Esophagus muscularis mucosa (tissue), 4 donors: ENCODE results near the gene FSHR.

Experiments used
- EP300 ChIP-seq: sonication (generic); formaldehyde crosslinking; IDR thresholded peaks from one replicate; pipeline ENCODE4 v1.6.1; 2017; ENCODE audit warnings: antibody characterized with exemption
- POLR2A ChIP-seq: fragments of 450-650 bp; IDR thresholded peaks from one replicate; pipeline ENCODE4 v1.6.1; 2017; ENCODE audit warnings: antibody characterized with exemption, moderate library complexity, mild to moderate bottlenecking, low read depth
- POLR2AphosphoS5 ChIP-seq, 2 donors: sonication (generic); formaldehyde crosslinking; IDR thresholded peaks; one replicate each; pipeline ENCODE4 v1.6.1; 2017; ENCODE audit warnings: antibody characterized with exemption in 2 of 2
- TF ChIP-seq, protein P1 (sequence below), 3 experiments: fragments of 200-600 bp in 2 of 3; fragments of 450-650 bp in 1 of 3; sonication (generic) in 2 of 3; IDR thresholded peaks; one replicate each; pipeline ENCODE4 v1.5.1; 2017 to 2019; ENCODE audit warnings: antibody characterized with exemption in 3 of 3, mild to moderate bottlenecking in 2 of 3, moderate library complexity in 1 of 3

DNA sequence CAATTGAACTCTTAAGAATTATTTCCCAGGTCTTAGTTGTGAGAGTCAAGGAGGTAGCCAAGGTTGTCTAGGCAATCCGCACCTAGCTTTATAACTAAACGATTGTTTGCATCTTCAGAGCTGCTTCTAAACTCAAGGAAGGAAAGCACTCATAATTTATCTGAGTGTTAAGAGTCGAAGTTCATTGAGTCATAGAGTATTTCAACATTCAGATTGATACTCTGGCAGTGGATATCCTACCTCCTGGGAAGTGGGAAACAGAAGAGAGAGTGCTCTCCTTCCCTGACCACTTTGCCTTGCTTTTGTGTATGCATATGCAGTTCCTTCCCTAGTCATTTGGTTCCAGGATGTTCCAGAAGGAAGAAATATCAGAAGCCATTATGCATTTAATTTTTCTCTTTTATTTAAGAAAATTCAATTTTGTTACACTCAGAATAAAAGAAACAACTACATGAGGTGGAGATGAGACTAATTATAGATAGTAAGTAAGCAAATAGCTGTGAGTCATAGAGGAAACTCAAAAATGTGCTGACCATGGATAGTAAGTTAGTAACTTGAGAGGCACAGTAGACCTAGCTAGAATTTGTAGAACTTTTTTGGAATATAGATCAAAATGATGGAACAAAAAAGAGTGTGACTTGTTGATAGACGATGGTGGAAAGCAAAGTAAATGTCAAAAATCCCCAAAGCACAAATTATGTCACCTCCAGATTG lies 35.4 kb upstream of the FSHR start:
- TF ChIP-seq, protein P1, sequence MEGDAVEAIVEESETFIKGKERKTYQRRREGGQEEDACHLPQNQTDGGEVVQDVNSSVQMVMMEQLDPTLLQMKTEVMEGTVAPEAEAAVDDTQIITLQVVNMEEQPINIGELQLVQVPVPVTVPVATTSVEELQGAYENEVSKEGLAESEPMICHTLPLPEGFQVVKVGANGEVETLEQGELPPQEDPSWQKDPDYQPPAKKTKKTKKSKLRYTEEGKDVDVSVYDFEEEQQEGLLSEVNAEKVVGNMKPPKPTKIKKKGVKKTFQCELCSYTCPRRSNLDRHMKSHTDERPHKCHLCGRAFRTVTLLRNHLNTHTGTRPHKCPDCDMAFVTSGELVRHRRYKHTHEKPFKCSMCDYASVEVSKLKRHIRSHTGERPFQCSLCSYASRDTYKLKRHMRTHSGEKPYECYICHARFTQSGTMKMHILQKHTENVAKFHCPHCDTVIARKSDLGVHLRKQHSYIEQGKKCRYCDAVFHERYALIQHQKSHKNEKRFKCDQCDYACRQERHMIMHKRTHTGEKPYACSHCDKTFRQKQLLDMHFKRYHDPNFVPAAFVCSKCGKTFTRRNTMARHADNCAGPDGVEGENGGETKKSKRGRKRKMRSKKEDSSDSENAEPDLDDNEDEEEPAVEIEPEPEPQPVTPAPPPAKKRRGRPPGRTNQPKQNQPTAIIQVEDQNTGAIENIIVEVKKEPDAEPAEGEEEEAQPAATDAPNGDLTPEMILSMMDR (IDR thresholded peaks at IDR 0.05), result no peak
- TF ChIP-seq POLR2A (no peak), POLR2AphosphoS5 (IDR thresholded peaks at IDR 0.05) (no peak), EP300 (no peak)
